ENCODE measurements around the gene E4F1.
"Not testable (repeated sequence)": the region's sequence is repeated elsewhere in the genome, so short reads cannot be mapped to it uniquely, and the experiment has no call there.

The E4F1 gene

DNA sequence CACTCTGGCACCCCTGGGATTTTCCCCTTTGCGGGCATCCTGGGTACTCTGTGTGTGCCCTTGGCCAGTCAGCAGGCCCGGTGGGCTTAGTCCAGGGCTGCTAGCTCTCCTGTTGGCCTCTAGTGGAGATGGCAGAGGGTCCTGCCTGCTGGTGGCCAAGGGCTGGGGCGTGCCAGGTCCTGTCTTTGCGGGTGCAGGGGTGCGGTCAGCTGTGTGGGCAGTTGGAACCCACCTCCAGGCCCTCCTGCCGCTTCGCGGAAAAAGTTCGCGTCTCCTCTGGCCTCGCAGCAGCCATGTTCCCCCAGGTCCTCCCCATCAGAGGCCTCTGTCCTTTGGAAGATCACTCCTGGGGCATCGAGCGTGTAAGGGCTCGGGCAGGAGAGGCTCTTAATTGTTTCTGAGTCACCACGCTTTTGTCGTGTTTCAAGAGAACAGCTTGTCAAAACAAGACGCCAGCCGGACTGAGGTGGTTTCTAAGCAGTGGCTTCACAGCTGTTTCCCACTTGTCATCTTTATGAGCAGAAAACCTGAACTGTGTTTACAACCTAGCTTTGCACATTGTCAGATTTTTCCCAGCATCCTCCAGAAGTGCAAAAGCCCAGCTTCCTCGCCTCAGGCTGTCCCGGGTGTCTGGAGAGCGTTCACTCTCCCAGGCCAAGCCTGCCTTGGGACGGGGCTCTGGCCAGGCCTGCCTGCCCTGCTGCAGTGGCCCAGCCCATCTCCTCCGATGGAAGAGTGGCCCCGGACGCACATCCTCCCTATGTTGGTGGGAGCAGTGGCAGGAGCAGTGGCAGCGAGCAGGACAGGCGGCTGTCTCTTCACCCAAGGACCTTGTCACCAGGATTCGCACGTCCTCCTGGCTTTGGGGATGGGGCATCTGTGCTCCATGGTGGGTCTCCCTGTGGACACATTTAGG is 7.9 kb downstream of the E4F1 start:
- no peak for DNase-seq

- no peak for DNase-seq
Observed at GRCh38 chr16:2232094-2232990, 9.0 kb downstream of the E4F1 start.

DNA sequence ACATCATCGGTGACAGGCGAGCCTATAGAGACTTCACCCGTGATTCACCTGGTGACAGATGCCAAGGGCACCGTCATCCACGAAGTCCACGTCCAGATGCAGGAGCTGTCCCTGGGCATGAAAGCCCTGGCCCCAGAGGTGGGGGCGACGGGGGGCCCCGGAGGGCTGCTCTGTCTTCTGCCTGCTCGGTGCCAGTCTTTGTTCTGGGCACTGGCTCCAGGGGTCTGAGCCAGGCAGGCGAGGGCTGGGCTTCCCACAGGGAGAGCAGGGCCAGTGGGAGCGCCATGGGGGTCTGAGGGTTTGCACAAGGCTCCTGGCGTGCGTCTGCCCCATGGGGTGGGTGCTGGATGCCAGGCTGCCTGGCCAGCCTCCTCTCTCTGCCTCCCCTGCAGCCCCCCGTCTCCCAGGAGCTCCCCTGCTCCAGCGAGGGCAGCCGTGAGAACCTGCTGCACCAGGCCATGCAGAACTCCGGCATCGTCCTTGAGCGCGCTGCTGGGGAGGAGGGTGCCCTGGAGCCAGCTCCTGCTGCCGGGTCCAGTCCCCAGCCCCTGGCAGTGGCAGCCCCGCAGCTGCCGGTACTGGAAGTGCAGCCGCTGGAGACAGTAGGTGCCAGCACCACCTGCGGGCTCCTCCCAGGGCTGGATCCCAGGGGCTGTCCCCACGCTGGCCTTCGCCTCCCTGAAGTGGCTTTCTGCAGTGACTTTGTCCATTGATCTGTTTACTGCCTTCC is 9.8 kb downstream of the E4F1 start:
- no peak for DNase-seq

GRCh38 chr16:2233872-2234812 is 10.8 kb downstream of the E4F1 start:
- DNase-seq: no peak

- DNase-seq: no peak
Observed at GRCh38 chr16:2234813-2235170, 11.4 kb downstream of the E4F1 start.

GRCh38 chr16:2235234-2235651 is 11.9 kb downstream of the E4F1 start:
- no peak for DNase-seq

DNA sequence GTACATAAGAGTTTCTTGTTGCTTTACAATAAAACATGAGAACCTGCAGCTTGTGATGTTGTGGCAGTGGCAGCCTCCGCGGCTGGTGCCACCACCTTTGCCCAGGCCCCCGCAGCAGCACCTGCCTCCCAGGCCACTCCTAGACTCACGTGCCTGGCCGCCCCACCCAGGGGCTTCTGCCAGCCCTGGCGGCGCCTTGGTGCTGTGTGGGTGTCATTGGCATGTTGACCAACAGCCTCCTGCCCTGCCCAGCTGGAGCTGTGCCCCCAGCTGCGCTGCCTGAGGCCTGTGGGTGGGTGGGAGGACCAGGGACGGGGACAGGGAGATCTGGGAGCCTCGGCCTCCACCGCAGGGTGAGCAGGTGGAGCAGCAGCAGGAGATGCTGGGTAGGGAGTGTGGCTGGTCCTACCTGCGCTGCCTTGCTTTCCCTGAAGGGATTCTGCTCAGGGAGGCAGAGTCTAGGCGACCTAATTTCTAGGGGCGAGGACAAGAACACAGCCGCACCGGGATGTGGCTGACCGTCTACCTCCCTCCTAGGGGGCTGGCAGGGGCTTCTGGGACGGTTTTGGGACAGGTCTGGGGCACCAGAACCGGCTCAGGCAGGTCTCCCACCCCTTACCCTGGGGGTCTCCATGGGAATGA is 12.4 kb downstream of the E4F1 start:
- no peak for DNase-seq

DNA sequence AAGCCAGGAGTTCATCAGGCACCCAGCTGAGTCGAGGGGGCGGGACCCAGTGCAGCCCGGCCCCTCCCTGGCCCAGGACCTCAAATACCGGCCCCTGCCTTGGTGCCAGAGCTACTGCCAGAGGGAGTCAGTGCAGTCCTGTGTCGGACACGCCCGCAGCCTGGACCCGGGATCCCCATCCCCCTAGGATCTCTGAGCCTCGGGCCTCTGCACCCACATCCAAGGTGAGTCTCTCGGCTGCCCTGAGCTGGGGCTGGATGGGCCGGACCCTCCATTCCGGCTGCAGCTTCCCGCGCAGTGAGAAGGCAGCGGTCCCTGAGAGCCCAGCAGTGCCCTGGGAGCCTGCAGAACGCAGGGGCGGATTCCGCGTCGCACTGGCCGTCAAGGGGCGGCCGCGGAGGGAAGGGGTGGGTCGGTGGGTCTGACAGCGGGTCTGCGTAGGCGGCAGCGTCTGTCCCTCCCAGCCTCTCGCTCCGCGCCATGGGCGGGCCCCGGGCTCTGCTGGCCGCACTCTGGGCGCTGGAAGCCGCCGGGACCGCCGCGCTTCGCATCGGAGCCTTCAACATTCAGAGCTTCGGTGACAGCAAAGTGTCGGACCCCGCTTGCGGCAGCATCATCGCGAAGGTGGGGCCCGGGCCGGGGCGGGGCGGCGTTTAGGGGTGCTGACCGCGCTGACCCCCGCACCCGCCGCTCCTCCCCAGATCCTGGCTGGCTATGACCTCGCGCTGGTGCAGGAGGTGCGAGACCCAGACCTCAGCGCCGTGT is 13.1 kb downstream of the E4F1 start, which contains the start of gene DNASE1L2:
Gene DNASE1L2 (plus strand): TSS at position 108 of the 765 bp plus-strand sequence. CDS start 373 bp downstream, at position 481.
- no peak for DNase-seq

DNA sequence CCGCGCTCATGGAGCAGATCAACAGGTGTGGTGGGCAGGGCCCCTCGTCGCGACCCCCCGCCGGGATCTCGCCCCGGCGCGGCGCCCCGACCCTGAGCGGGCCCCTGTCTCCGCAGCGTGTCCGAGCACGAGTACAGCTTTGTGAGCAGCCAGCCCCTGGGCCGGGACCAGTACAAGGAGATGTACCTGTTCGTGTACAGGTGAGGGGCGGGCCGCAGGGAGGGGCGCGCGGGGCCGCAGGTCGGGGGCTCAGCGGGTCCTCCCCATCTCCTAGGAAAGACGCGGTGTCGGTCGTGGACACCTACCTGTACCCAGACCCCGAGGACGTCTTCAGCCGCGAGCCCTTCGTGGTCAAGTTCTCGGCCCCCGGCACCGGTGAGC is 13.7 kb downstream of the E4F1 start:
- no peak for DNase-seq

- DNase-seq: no peak
Observed at GRCh38 chr16:2237493-2238149, 14.2 kb downstream of the E4F1 start.

DNA sequence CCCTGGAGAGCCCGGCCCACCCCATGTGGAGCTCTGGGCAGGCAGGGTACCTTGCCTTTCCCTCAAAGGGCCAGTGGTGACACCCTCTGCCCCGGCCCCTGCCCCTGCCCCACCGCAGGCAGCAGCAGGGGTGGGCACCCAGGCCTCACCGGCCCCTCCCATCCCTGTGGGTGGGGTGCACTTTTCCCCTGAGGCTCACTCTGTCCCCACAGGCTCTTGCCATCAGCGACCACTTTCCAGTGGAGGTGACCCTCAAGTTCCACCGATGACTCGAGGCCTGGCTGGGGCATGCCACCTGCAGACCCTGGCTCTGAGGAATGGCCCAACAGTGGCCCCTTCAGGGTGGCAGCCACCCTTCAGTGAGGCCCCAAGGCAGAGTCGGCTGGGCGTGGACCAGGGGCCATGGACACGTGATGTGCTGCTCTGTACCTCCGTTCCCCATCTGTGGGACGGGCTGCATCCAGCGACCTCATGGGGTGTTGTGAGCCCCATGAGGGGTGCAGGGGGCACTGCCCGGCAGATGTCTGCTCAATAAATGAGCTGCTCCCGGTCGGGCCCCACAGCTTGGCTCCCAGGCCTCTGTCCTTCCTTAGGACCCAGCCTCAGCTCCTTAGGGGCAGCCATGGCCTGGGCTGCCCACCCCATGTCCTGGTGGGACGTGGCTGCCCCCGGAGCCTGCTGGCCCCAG is 14.9 kb downstream of the E4F1 start:
- no peak for DNase-seq

DNA sequence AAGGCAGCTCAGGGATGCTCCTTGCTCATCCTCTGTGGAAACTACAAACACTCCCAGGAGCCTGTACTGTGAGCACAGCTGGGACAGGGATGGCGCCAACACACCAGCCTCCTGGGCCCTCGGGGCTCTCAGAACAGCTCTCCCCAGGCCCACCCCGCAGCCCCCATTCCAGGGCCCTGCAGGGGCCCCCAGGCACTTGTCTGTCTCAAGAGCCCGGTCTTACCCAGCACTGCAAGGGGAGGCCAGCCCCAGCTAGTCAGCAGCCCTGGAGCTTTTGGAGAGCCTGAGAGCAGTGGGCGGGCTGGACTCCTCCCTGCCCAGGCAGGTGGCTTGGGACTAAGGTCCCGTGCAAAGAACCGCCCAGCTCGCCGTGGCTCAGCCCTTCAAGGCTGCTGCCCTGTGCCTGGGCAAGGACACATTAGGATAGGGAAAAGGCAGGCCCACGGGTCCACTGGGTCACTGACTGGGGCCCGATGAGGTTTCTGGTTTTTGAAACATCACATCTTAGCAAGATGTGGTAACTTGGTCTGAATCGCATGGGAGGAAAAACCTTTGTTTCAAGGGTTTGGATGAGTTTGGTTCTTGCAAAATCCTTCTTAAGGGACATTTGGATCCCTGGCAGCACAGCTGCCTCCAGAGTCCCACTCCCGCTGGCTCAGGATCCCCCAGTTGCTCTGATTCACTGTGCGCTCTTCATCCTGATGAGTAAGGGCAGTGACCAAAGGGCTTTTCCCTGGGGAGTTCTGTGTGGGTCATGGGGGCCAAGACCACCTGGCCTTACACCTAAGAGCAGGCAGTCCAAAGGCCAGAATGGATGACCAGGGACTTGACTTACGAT is 15.7 kb downstream of the E4F1 start:
- no peak for DNase-seq

DNA sequence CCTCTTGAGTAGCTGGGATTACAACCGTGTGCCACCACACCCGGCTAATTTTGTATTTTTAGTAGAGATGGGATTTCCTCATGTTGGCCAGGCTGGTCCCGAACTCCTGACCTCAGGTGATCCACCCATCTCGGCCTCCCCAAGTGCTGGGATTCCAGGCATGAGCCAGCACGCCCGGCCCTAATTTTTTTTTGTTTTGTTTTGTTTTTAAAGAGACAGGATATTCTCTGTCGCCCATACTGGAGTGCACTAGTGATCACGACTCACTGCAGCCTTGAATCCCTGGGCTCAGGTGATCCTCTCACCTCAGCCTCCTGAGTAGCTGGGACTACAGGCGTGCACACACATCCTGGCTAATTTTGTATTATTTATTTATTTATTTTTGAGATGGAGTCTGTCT is 16.9 kb downstream of the E4F1 start:
- DNase-seq: not testable (repeated sequence)

DNA sequence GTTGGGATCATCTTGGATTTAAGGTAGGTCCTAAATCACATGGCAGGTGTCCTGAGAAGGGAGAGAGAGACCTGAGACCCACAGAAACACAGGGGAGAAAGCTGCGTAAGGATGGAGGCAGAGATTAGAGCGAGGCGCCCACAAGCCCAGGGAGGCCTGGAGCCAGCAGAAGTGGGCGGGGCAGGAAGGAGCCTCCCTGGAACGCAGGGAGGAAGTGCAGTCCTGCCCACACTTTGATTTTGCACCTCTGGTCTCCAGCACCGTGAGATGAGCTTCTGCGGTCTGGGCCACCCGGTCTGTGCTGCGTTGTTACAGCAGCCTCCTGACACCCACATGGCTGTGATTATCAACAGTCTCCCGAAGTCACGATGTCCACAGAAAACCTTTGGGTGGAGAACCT is 19.2 kb downstream of the E4F1 start:
- DNase-seq: no peak

DNA sequence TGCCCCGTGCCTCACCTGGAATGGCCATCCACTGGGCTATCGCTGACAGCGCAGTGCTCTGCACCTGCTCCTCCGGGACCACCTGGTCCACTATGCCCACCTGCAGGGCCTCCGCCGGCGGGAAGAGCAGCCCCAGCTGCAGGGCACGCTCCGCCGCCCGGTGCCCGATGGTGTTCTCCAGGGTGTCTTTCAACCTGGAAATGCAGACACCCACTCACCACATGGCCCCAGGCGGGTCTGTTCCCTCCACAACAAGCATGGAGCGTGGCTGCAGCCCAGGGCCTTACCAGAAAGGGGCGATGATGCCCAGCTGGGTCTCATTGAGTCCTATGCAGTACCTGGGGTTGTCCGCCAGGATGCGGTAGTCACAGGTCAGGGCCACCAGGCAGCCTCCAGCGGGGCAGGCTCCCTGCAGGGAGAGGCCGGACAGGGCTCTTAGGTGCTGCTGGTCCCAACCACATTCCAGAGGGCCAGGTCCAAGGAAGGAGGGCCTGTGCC is 19.7 kb downstream of the E4F1 start:
- DNase-seq: no peak

DNA sequence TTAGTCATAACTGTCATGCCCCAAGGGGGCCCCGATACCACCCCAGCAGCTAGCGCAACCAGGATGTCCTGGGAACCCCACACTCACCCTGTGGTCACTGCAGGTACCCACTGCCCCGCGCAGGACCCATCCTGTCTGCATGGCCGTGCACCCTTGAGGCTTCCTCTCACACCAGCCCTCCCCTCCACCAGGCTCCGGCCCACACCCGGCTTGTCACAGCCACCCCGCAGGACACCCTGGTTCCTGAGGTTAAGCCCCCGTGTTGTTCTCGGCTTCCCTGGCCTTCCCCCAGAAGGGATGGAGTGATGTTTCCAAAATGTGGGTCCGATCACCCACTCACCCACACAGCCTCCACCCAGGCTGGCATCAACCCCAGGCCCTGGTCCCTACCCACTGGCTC is 20.4 kb downstream of the E4F1 start:
- no peak for DNase-seq

DNA sequence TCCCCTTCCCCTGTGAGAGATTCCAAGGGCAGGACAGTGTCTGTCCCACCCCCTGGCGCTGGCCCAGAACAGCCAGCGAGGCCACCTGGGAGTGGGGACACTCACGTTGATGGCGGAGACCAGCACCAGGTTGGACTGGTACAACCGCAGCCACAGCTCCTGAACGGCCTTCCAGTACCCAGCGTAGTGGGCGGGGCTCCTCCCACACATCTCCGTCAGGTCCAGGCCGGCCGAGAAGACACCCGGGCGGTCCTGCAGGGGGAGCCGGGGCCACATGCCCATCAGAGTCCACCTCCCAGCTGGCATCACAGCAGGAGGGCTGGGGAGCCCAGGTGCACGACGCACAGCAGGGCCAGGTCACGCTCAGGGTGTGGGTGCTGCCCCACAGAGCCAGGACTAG is 20.9 kb downstream of the E4F1 start:
- DNase-seq: no peak
